Stimulated activated CD4-positive, alpha-beta T cell treated with anti-CD3 and anti-CD28 coated beads, Interleukin-12 subunit alpha, Interleukin-12 subunit beta, amount 100 ng/mL, for 4 hours (primary cell): Measurements from ENCODE around the gene DPYSL3.

Source experiments
- DNase-seq: peaks from one replicate; pipeline ENCODE4 v3.0.0-alpha.2; 2020

The DPYSL3 gene

DNA sequence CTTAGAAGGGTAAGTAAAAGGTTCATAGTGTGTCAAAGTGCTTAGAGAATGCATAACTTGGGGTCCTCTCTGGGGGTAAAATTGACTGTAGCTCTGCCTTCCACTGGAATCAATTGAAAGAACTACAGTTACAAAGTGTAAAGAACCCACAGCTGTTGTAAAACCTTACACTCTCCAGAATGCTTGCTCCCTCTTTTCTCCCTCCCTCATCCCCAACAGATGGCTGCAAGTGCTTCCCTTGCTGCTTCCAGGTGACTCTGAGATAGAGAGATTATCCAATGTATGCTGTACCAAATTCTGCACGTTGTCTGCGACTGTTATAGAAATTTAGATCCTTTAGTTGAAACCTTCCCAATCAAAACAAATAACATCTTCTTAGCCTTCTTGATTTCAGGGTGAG, 149.1 kb downstream of the DPYSL3 start:
- DNase-seq: no peak

DNA sequence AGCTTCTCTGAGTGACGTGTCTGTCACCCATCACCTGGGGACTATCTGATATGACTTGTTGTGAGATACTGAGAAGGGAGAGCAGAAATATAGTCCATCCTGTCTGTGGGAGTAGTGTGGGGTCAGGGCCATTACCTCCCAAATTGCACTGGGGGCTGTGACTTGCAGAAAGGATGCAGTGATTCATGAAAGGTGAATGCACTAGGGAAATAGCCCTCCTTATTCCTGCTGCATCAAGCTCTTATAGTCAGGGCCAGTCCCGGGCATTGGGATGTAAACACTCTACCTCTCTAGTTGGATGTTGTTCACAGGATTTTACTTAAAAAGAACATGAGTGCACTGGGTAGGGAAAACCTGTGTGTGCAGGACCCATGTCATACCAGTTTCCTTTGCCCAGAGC, 150.3 kb downstream of the DPYSL3 start:
- DNase-seq: no peak

DNA sequence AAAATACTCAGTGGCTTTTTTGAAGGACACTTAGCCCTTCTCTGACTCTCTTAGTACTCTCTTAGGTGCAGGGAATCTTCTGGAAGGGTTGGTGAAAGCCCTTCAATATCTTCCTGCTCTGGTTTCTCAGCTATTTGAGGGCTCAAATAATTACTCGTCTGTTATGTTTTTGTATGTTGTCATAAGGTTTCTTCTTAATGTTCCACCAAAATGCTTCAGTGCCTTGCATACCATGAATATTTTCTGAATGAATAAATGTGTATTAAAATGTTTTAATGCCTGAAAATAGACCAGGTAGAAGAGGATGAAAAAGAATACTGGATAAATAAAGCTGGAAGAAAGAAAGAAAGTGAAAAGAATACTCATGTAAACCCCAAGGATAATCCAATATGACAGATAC, 150.8 kb downstream of the DPYSL3 start:
- DNase-seq: no peak

DNA sequence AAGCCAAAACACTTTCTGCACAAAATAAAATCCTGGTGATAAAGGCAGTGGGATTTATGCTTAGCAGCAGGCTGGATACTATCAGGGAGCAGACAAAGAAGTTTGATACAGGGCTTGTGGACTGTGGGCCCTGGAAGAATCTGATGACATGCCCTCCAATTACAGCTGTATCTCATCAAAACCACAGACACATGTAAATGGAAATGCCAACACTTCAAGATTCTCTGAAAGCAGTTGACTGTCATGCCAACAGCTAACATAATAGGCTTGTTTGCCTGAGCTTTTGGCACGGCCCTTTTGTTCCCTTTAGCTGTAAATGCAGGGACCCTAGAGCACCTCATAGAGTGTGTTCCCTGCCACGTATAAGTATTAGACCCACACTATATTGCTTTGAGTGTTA, 160.6 kb downstream of the DPYSL3 start:
- no peak for DNase-seq

DNA sequence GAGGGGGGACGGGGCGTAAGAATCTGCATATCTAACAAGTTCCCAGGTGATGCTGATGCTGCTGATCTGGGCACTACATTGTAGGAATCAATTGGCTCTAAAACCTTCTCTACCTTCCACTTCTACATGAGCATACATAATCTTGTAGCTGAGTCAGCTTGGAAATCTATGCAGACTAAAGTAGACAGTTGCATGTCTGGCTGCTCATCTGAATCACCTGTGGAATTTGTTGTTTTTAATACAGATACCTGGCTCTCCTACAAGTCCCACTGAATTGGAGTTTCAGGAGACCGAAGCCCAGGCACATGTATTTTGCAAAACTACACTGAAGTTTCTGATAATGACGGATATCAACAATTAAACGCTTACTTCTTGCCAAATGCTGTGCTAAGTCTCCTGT, 161.4 kb downstream of the DPYSL3 start:
- DNase-seq: no peak

DNA sequence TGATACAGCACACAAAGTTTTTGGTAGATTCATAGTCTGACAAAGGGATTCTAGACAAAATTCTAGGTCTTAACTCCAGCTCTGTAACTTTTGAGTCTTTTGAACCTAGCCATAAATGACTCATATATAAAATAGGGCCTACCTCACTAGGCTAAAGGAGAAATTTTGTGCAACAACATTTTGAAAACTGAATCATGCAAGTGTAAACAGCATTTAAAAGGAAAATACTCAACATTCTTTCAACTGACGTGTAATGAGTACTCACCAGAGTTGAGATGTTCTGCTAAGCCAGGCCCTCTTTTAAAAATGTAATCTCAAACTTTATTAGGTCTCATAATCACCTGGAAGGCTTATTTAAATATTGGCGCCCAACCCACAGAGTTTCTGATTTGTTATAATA, 161.8 kb downstream of the DPYSL3 start:
- no peak for DNase-seq

DNA sequence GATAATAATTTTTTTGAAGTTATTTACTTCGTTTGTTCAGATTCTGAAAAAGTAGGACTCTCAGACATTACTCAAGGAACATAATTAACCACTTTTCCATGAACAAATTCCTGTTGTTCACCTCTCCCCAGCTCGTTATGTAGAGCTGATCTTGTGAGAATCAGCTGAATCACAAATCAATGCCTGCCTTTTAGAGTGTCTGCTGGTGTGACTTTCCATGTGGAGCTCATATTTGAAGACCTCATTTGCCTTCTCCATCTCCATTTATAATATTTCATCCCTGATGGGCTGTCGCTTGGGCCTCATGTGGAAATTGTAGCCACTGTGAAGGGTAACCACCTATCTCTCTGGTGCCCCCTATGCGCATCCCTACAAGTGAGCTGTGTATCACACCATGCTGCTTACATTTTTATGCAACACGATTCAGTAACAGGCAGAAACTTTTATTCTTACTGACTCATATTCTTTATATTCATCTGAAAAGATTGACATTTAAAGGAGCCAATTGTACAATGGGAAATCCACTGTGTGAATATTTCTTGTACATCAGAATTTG, 163.8 kb downstream of the DPYSL3 start:
- no peak for DNase-seq

DNA sequence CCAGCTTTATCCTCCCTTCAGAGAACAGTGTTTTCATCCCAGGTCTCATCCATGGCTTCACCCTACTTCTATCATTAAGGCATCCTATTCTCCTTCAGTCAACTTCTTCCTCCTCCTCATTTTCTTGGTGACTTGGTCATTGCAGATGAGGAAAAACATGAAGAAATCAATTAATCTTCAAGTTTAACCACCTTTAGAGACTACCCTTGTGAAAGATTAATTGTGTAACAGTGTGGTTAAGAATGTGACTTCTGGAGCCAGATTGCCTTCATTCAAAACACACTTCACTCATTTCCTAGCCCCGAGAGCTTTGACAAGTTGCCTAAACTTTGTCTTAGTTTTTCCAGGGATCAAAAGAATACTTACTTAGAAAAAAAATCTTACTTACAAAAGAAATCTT, 165.0 kb downstream of the DPYSL3 start:
- DNase-seq: no peak

DNA sequence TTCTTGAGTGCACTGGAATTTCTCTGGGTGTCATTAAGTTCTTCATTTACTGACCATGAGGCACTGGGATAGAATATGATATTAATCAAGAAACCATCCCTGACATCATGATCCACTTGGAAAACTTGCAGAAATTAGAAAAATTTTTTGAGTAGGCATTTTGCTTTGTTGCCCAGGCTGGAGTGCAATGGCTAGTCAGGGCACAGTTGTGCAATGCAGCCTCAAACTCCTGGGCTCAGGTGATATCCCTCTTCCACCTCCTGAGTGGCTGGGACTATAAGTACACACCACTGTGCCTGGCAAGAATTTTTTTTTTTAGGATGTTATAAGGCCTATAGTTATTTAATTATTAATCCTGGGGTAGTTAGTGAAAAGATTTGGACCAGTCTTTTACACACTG, 168.5 kb downstream of the DPYSL3 start:
- DNase-seq: no peak

DNA sequence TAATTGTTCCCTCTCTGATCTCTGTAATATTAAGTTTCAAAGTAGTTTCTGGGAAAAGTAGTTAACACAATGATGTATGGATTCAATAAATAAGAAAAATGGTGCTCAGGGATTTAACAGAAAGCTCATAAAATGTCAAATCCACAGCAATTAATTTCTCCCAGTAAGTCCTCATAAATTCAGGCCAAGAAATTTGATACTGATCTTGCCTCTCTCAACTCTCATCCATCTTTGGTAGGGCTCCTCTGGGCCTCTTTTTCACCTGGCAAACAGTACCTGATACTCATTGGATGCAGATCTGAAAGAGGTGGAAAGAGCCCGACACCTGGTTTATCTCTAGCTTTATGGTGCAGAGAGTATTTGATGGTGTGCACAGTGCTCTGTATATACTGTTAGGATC, 168.9 kb downstream of the DPYSL3 start:
- no peak for DNase-seq
